Uterus (tissue), 2 donors: ENCODE results near the gene NELFB.

Experiments used
- CTCF ChIP-seq, 4 experiments: fragments of 200-600 bp in 2 of 4; fragments of 450-650 bp in 2 of 4; sonication (generic) in 2 of 4; IDR thresholded peaks; one replicate each; pipeline ENCODE4 v1.5.1; 2016 to 2019; ENCODE audit warnings: antibody characterized with exemption in 4 of 4, mild to moderate bottlenecking in 2 of 4, moderate library complexity in 1 of 4
- POLR2A ChIP-seq, 2 donors: fragments of 450-650 bp; IDR thresholded peaks; one replicate each; pipeline ENCODE4 v1.6.1; 2016; ENCODE audit warnings: antibody characterized with exemption in 2 of 2, mild to moderate bottlenecking in 1 of 2, moderate library complexity in 1 of 2

DNA sequence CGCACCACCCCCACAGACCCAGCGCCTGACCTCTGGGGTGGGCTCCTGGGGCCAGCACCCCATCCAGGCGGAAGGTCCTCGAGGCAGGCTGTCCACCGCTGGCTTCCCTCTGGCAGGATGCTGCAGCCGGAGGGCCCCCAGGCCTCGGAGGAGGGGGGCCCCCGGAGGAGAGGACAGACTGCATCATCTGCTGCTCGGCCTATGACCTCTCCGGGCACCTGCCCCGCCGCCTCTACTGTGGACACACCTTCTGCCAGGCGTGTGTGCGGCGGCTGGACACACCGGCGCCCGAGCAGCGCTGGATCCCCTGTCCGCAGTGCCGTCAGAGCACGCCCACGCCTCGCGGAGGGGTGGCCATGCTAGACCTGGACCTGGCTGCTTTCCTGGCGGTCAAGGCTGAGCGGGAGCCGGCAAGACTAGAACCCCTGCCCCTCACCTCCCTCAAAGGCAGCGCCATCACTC, 26.6 kb upstream of the NELFB start:
- TF ChIP-seq CTCF (IDR thresholded peaks at IDR 0.05): no peak
- TF ChIP-seq POLR2A (IDR thresholded peaks at IDR 0.05): no peak
